HCT116 (cell line): Measurements from ENCODE around the gene TAS2R41. TPM values are rescaled to one million over a fixed set of nuclear protein-coding genes. Genes with fewer than 3 reads are reported as not detected.
A peak's percentile ranks its signal among the peaks of the same experiment; 100 is the strongest.

Source experiments
- ATAC-seq: fragments of 200-7000 bp; cut with Tn5 transposase; 2 replicates; pipeline ENCODE4 v1.9.1; 2020; ENCODE audit warnings: mild to moderate bottlenecking, moderate library complexity
- BruUV-seq: library from RNA; stranded (reverse); fragments of 400-500 nt; replicated peaks from 2 replicates; lab custom pipeline; 2021; lab: Mats Ljungman, UMichigan
- CTCF ChIA-PET: fragments of 300-600 bp; sonication (Branson Sonifier 250); formaldehyde crosslinking; loops from one replicate; lab custom pipeline; 2021; ENCODE audit warnings: antibody characterized with exemption; lab: Charles Lee
- POLR2A ChIA-PET: fragments of 300-600, 350-600 bp; sonication (Branson Sonifier 250); formaldehyde crosslinking; loops from one replicate; lab custom pipeline; 2021; ENCODE audit warnings: antibody characterized with exemption; lab: Charles Lee
- RAD21 ChIA-PET, 2 experiments: fragments of 300-600 bp; sonication (Branson Sonifier 250); formaldehyde crosslinking; loops; one replicate each; lab custom pipeline; 2023; ENCODE audit warnings: low total read pairs in 2 of 2; ENCODE audit not compliant: uncharacterized antibody in 2 of 2, unreplicated experiment in 2 of 2, low non-redundant PET in 1 of 2; lab: Charles Lee
- DNase-seq: peaks from one replicate; pipeline ENCODE4 v3.0.0-alpha.2; 2010; ENCODE audit warnings: low read depth, low spot score
- H2AFZ ChIP-seq: fragments of 200-600 bp; shearing (Covaris generic), sonication (generic); 2 replicates; pipeline ENCODE4 v1.6.1; 2017; ENCODE audit warnings: low read depth, mixed run types, mixed read lengths, antibody characterized with exemption, low read length; ENCODE audit not compliant: poor library complexity, severe bottlenecking
- H3K27ac ChIP-seq: 2 replicates; pipeline ENCODE4 v1.5.1; 2012; ENCODE audit warnings: low read depth, low read length
- H3K27me3 ChIP-seq: fragments of 200-600 bp; sonication (generic); 2 replicates; pipeline ENCODE4 v1.6.1; 2016; ENCODE audit warnings: mixed run types, low read length, mixed read lengths; ENCODE audit not compliant: insufficient read depth
- H3K36me3 ChIP-seq, 2 experiments: fragments of 200-500 bp in 1 of 2; fragments of 200-600 bp in 1 of 2; sonication (Bioruptor generic) in 1 of 2; sonication (generic) in 1 of 2; 2 replicates each; pipeline versions ENCODE4 v1.5.1 to v1.6.1; 2014 to 2016; ENCODE audit warnings: low read length in 2 of 2, inconsistent platforms in 1 of 2, mixed read lengths in 1 of 2, mixed run types in 1 of 2; ENCODE audit not compliant: insufficient read depth in 2 of 2, control insufficient read depth in 1 of 2
- H3K4me1 ChIP-seq, 2 experiments: fragments of 200-600 bp in 1 of 2; sonication (generic) in 1 of 2; 2 replicates each; pipeline versions ENCODE4 v1.5.1 to v1.6.1; 2012 to 2017; ENCODE audit warnings: low read length in 2 of 2, inconsistent platforms in 1 of 2, mild to moderate bottlenecking in 1 of 2, mixed read lengths in 1 of 2, mixed run types in 1 of 2, moderate library complexity in 1 of 2; ENCODE audit not compliant: insufficient read depth in 2 of 2, control insufficient read depth in 1 of 2
- H3K4me2 ChIP-seq: fragments of 200-600 bp; sonication (generic); 2 replicates; pipeline ENCODE4 v1.6.1; 2017; ENCODE audit warnings: mixed run types, low read length, mixed read lengths
- H3K4me3 ChIP-seq, 2 experiments: fragments of 200-600 bp in 1 of 2; sonication (generic) in 1 of 2; replicated peaks in 1 of 2; 2 replicates each; pipeline ENCODE4 v1.5.1; 2011 to 2016; ENCODE audit warnings: low read length in 2 of 2, control low read depth in 1 of 2, low read depth in 1 of 2, mild to moderate bottlenecking in 1 of 2, mixed read lengths in 1 of 2, mixed run types in 1 of 2
- H3K79me2 ChIP-seq: fragments of 200-600 bp; sonication (generic); 2 replicates; pipeline ENCODE4 v1.6.1; 2017; ENCODE audit warnings: mild to moderate bottlenecking, mixed run types, low read length, moderate library complexity, mixed read lengths; ENCODE audit not compliant: insufficient read depth
- H3K9ac ChIP-seq: fragments of 200-600 bp; sonication (generic); 2 replicates; pipeline ENCODE4 v1.6.1; 2016; ENCODE audit warnings: low read length, mixed read lengths
- H3K9me2 ChIP-seq: fragments of 200-600 bp; sonication (generic), shearing (Covaris generic); 2 replicates; pipeline ENCODE4 v1.6.1; 2017; ENCODE audit warnings: mixed run types, mild to moderate bottlenecking, moderate library complexity; ENCODE audit not compliant: insufficient read depth
- H3K9me3 ChIP-seq, 2 experiments: fragments of 200-500 bp in 1 of 2; fragments of 200-600 bp in 1 of 2; sonication (Bioruptor generic) in 1 of 2; sonication (generic) in 1 of 2; 2 replicates each; pipeline ENCODE4 v1.6.1; 2014 to 2017; ENCODE audit warnings: low read length in 2 of 2, mixed read lengths in 2 of 2, inconsistent platforms in 1 of 2, low read depth in 1 of 2, mild to moderate bottlenecking in 1 of 2, mixed run types in 1 of 2, moderate library complexity in 1 of 2; ENCODE audit not compliant: control insufficient read depth in 1 of 2, insufficient read depth in 1 of 2
- H4K20me1 ChIP-seq: fragments of 200-600 bp; sonication (generic), shearing (Covaris generic); 2 replicates; pipeline ENCODE4 v1.6.1; 2017; ENCODE audit warnings: mixed run types, mild to moderate bottlenecking, moderate library complexity; ENCODE audit not compliant: insufficient read depth
- CBX3 ChIP-seq: IDR thresholded peaks from 2 replicates; pipeline ENCODE4 v1.6.1; 2012; ENCODE audit warnings: low read depth
- ELF1 ChIP-seq: IDR thresholded peaks from 2 replicates; pipeline ENCODE4 v1.6.1; 2012; ENCODE audit warnings: low read depth, borderline replicate concordance
- FOSL1 ChIP-seq: IDR thresholded peaks from 2 replicates; pipeline ENCODE4 v1.6.1; 2012; ENCODE audit warnings: low read depth
- POLR2A ChIP-seq: IDR thresholded peaks from 2 replicates; pipeline ENCODE4 v1.7.0; 2011; ENCODE audit warnings: borderline replicate concordance; ENCODE audit not compliant: insufficient read depth, insufficient read length; ENCODE audit errors: extremely low read depth
- RAD21 ChIP-seq: IDR thresholded peaks from 2 replicates; pipeline ENCODE4 v1.6.1; 2012; ENCODE audit warnings: low read depth, mild to moderate bottlenecking
- SIN3A ChIP-seq: IDR thresholded peaks from 2 replicates; pipeline ENCODE4 v1.6.1; 2012; ENCODE audit warnings: low read depth
- SP1 ChIP-seq: IDR thresholded peaks from 2 replicates; pipeline ENCODE4 v1.6.1; 2012; ENCODE audit warnings: low read depth
- TCF7L2 ChIP-seq: IDR thresholded peaks from 2 replicates; pipeline ENCODE4 v1.7.0; 2011; ENCODE audit warnings: borderline replicate concordance, inconsistent platforms; ENCODE audit not compliant: insufficient read depth, insufficient read length; ENCODE audit errors: extremely low read depth
- intact Hi-C: fragments of 100-400 bp; cut with micrococcal nuclease; formaldehyde crosslinking; loops from 2 replicates; pipeline ENCODE4 v1.10.0; 2022
- total RNA-seq: library from RNA; stranded (reverse); gene quantifications from one replicate; pipeline ENCODE4 v1.2.1, GENCODE V29; 2021; ENCODE audit not compliant: unreplicated experiment
- TF ChIP-seq, protein P1 (sequence below), 3 experiments: fragments of 200-600 bp in 1 of 3; sonication (generic) in 1 of 3; IDR thresholded peaks in 2 of 3; conservative IDR thresholded peaks in 1 of 3; 2 replicates each; pipeline ENCODE4 v1.5.1; 2012 to 2017; ENCODE audit warnings: low read depth in 2 of 3, low read length in 2 of 3, antibody characterized with exemption in 1 of 3, borderline replicate concordance in 1 of 3, control low read depth in 1 of 3, mild to moderate bottlenecking in 1 of 3, mixed read lengths in 1 of 3, mixed run types in 1 of 3, moderate library complexity in 1 of 3; ENCODE audit not compliant: insufficient read depth in 1 of 3
- TF ChIP-seq, protein P2 (sequence below): IDR thresholded peaks from 2 replicates; pipeline ENCODE4 v1.6.1; 2011; ENCODE audit warnings: mild to moderate bottlenecking, low read length, moderate library complexity; ENCODE audit not compliant: insufficient replicate concordance; ENCODE audit errors: extremely low read depth
- TF ChIP-seq, protein P3 (sequence below): IDR thresholded peaks from 2 replicates; pipeline ENCODE4 v1.6.1; 2012; ENCODE audit warnings: low read depth
- TF ChIP-seq, protein P4 (sequence below): IDR thresholded peaks from 2 replicates; pipeline ENCODE4 v1.6.1; 2012

TAS2R41 gene
- total RNA-seq, 1 experiment from 2014 or later = not detected

DNA sequence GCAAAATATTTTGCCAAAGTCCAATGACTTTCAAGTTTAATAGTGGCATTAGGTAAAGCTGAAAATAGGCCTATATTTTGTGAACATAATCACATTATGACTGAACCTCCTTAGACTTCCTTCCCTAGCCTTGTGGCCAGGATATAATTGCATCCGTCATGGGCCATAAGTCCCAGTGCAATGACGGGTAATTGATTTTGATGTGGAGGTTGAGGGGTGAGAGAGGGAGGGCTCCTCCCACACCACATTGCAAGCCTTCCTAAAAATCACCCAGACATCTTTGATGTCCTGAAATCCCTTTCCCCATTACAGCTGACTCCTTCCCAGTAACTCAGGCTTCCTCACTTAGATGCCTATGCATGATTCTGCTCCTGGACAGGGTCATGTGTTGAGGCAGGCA, 25.6 kb downstream of the TAS2R41 start (continued):
- TF ChIP-seq, protein P1, sequence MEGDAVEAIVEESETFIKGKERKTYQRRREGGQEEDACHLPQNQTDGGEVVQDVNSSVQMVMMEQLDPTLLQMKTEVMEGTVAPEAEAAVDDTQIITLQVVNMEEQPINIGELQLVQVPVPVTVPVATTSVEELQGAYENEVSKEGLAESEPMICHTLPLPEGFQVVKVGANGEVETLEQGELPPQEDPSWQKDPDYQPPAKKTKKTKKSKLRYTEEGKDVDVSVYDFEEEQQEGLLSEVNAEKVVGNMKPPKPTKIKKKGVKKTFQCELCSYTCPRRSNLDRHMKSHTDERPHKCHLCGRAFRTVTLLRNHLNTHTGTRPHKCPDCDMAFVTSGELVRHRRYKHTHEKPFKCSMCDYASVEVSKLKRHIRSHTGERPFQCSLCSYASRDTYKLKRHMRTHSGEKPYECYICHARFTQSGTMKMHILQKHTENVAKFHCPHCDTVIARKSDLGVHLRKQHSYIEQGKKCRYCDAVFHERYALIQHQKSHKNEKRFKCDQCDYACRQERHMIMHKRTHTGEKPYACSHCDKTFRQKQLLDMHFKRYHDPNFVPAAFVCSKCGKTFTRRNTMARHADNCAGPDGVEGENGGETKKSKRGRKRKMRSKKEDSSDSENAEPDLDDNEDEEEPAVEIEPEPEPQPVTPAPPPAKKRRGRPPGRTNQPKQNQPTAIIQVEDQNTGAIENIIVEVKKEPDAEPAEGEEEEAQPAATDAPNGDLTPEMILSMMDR (IDR thresholded peaks at IDR 0.05 in 2 of 3, conservative IDR thresholded peaks at IDR 0.05 in 1 of 3; ENCODE audit: borderline replicate concordance in 1 of 3, insufficient read depth in 1 of 3, low read depth in 2 of 3, low read length in 2 of 3) = no peak
- TF ChIP-seq, protein P2, sequence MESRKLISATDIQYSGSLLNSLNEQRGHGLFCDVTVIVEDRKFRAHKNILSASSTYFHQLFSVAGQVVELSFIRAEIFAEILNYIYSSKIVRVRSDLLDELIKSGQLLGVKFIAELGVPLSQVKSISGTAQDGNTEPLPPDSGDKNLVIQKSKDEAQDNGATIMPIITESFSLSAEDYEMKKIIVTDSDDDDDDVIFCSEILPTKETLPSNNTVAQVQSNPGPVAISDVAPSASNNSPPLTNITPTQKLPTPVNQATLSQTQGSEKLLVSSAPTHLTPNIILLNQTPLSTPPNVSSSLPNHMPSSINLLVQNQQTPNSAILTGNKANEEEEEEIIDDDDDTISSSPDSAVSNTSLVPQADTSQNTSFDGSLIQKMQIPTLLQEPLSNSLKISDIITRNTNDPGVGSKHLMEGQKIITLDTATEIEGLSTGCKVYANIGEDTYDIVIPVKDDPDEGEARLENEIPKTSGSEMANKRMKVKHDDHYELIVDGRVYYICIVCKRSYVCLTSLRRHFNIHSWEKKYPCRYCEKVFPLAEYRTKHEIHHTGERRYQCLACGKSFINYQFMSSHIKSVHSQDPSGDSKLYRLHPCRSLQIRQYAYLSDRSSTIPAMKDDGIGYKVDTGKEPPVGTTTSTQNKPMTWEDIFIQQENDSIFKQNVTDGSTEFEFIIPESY = no peak
- TF ChIP-seq ELF1 (no peak), FOSL1 (no peak), RAD21 (no peak), TCF7L2 (no peak)

DNA sequence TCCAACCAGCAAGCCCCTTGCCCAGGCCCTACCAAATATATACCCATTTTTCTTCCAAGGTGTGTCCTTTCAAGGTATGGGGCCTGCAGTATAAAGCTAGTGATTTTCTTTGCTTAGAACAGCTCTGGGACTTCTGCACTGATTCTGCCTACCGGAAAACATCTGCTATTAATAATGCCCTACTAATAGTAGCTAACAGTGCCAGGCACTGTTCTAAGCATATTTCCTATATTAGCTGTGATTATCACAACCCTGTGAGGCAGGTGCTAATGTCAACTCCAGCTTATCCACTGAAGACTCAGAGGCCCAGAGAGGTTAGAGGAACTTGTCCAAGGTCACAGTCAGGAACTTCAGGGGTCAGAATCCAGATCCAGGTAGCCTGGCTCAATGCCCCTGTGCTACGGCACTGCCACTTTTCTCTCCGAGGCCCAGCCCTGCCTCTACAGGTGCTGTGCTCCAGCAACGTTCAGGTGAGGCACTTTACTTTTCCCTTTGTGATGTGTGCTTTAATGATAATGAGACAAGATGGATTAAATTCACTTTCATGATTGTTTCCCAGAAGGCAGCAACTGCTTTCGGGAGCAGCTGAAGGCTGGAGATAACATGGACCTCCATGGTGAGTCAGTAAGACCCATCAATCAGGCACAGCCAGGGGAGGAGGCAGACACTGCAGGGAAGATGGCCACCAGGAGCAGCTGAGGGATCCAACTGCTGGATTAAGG, 26.7 kb downstream of the TAS2R41 start:
- no peak for DNase-seq
- CTCF ChIA-PET = interaction anchor here (0.9 to 1.2 kb wide), 2 partner anchors 13 to 124 kb away, joined by 4 to 5 read pairs; no protein-coding TSS in a partner anchor
- Histone ChIP-seq H3K4me1 (no peaks in the 10 kb centered on the region), H3K79me2 (no peaks in the 10 kb centered on the region), H3K9me2 (no peaks in the 10 kb centered on the region), H3K27me3 (no peaks in the 10 kb centered on the region), H4K20me1 (no peaks in the 10 kb centered on the region), H3K36me3 (no peaks in the 10 kb centered on the region), H3K4me3 (no peak overlapping the region), H2AFZ (no peak overlapping the region), H3K27ac (no peak overlapping the region), H3K9ac (no peak overlapping the region)
- POLR2A ChIA-PET = interaction anchor here (1.0 kb wide), 1 partner anchor 15 kb away, joined by 3 read pairs; no protein-coding TSS in a partner anchor
- RAD21 ChIA-PET = no interaction called here
- TF ChIP-seq CBX3 (no peak), SIN3A (no peak), SP1 (no peak), POLR2A (no peak)
- TF ChIP-seq, protein P3, sequence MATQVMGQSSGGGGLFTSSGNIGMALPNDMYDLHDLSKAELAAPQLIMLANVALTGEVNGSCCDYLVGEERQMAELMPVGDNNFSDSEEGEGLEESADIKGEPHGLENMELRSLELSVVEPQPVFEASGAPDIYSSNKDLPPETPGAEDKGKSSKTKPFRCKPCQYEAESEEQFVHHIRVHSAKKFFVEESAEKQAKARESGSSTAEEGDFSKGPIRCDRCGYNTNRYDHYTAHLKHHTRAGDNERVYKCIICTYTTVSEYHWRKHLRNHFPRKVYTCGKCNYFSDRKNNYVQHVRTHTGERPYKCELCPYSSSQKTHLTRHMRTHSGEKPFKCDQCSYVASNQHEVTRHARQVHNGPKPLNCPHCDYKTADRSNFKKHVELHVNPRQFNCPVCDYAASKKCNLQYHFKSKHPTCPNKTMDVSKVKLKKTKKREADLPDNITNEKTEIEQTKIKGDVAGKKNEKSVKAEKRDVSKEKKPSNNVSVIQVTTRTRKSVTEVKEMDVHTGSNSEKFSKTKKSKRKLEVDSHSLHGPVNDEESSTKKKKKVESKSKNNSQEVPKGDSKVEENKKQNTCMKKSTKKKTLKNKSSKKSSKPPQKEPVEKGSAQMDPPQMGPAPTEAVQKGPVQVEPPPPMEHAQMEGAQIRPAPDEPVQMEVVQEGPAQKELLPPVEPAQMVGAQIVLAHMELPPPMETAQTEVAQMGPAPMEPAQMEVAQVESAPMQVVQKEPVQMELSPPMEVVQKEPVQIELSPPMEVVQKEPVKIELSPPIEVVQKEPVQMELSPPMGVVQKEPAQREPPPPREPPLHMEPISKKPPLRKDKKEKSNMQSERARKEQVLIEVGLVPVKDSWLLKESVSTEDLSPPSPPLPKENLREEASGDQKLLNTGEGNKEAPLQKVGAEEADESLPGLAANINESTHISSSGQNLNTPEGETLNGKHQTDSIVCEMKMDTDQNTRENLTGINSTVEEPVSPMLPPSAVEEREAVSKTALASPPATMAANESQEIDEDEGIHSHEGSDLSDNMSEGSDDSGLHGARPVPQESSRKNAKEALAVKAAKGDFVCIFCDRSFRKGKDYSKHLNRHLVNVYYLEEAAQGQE = no peak
- TF ChIP-seq, protein P4, sequence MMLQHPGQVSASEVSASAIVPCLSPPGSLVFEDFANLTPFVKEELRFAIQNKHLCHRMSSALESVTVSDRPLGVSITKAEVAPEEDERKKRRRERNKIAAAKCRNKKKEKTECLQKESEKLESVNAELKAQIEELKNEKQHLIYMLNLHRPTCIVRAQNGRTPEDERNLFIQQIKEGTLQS = no peak
- TF ChIP-seq, all 23 proteins: peak for 0
- peak; percentile 67 for ATAC-seq
- Histone ChIP-seq H3K4me2 (no peak overlapping the region), H3K9me3 (no peaks in the 10 kb centered on the region)
- intact Hi-C loops = no loop called here
- no TSS peak for BruUV-seq
